H54 (cell line): ENCODE results near the gene SH3BP2.

Experiments
- DNase-seq: peaks from one replicate; pipeline ENCODE4 v3.0.0; 2011; ENCODE audit warnings: low spot score, mixed read lengths; ENCODE audit not compliant: insufficient read length
- FAIRE-seq: peaks from 3 replicates; lab custom pipeline; 2011; peaks lifted over from hg19 to GRCh38; lab: Jason Lieb, UNC
- POLR2A ChIP-seq: IDR thresholded peaks from 2 replicates; pipeline ENCODE4 v1.6.1; 2011; ENCODE audit warnings: low read depth, mild to moderate bottlenecking, low read length

Gene SH3BP2

GRCh38 chr4:2799971-2800690, 7.2 kb downstream of the SH3BP2 start:
- no peak for FAIRE-seq

GRCh38 chr4:2800691-2801596, 8.1 kb downstream of the SH3BP2 start:
- FAIRE-seq (no peak), DNase-seq (no peak)
- TF ChIP-seq POLR2A = no peak

More at GRCh38 chr4:2799971-2800690, 7.2 kb downstream of the SH3BP2 start:
- no peak for TF ChIP-seq POLR2A
- DNase-seq = no peak

DNA sequence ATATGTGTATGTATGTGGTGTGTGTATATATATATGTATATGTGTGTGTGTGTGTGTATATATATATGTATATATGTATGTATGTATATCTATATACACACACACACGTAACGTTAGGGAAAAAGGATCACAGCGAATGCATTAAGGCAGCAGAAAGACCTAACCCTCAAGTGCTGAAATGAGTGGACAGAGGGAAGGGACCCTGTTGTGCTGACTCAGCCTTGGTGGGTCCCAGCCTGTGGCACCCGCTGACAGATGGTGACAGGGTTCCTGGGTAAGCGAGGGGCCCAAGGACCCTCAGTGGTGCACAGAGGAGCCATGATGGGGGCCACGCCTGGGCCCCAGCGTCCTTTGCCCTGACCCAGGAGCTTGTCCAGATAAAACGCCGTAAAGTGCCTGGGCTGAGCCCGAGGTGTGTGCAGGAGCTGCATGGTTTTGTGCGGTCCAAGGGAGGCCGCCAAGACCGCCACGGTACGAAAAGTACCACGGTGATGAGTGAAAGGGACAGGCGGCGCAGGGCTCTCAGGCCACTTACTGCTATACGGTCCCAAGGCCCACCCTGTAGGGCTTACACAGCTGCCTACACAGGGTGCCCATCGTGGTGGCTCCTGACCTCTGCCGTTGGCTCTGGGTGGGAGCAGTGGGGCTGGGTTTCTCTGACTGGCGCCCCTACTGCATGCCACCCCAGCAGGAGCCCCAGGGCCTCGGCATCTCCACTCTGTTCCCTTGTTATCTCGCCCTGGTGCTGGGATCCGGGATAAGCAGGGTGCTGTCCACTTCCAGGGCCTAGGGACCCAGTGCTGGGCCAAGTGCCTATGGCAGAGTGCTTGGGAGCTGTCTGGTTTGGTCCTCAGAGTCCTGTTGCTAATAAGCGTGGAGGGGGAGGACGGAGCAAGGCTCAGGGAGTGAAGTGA, 10.0 kb downstream of the SH3BP2 start:
- DNase-seq = no peak
- FAIRE-seq = no peak
- no peak for TF ChIP-seq POLR2A

DNA sequence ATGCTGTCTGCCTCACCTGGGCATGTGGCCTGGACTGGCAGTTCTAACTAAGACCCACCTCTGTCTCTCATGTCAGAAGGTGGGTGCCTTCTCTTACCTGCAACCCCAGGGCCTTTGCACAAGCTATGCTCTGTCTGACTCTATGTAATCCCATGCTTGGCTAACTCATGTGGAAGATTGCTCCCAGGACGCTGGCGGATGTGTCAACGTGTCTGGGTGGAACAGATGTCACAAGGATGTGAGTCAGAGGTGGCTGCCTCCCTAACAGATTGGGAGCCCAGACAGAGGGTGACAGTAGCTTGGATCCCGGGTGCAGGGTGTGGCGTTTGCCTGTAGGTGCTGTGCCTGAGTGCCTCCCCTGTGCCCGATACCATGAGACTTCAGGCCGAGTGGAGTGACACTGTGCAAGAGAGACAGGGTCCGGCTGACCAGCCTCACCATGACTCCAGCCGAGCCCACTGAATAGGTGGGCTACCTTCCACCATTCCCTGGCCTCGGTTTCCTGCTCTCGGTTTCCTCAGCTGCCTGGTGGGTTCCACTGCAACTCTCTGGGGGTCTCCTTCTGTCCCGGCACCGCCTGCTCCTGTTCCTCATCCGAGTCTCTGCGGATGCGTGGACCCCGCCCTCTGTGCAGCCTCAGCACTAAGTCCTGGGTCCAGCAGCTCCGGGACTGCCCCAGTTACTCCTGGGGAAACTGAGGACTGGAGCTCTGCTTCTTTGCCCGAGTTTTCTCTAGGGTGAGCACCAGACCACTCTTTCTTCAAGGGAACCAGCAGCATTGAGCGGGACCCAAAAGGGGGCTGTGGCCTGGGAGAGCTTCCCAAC, 11.0 kb downstream of the SH3BP2 start:
- no peak for TF ChIP-seq POLR2A
- FAIRE-seq (no peak), DNase-seq (no peak)

DNA sequence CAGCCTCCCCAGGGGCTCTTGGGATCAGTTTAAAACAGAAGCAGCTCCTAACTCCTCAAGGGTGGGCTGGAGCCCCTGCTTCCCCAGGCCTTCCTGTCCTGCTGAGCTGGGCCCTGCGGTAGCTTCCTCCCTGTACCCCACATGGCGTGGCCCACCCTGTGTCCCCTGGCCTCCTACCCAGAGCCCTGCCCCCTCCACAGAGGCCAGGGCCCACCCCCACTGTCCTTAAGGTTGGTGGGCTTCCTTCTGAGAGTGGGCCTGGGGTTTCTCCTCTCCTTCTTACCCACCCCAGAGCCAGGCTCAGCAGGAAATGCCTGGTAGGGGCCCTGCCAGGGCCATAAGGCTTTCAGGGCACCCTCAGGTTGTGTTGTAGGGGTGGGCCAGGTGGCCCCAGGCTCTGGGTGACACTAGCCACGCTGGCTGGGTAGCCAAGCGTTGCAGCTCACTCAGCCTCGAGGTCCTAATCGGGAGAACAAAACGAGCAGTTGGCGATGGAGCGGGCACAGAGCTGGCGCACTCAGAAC, 11.6 kb downstream of the SH3BP2 start:
- DNase-seq (no peak), FAIRE-seq (no peak)
- no peak for TF ChIP-seq POLR2A

DNA sequence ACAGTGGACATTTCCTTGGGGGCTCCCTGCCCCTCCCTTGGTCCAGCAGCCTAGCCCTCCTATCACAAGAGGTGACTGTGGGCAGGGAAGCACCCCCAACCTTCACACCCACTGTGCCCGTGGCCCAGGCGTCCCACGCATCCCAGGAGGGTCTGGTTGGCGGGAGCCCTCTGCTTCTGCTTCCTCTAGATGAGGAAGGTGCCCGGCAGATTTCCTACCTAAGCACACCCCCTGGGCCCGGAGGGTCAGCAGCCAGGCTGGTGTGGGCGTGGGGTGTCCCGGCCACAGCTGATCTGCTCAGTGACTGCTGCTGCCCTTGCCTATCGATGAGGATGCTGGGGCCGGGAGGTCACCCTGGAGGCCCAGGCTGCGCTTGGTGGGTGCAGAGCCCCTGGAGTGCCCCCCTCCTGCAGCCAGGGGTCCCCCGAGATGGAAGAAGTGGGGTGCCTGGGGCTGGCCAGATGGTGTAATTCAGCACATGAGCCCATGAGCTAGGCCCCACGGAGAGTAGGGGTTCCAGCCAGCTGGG, 12.2 kb downstream of the SH3BP2 start:
- DNase-seq (no peak), FAIRE-seq (no peak)
- no peak for TF ChIP-seq POLR2A

- no peak for TF ChIP-seq POLR2A
- no peak for DNase-seq
- FAIRE-seq = no peak
Observed at GRCh38 chr4:2805712-2806389, 13.0 kb downstream of the SH3BP2 start.

- no peak for TF ChIP-seq POLR2A
- DNase-seq (no peak), FAIRE-seq (no peak)
Observed at GRCh38 chr4:2806390-2807355, 13.8 kb downstream of the SH3BP2 start.

DNA sequence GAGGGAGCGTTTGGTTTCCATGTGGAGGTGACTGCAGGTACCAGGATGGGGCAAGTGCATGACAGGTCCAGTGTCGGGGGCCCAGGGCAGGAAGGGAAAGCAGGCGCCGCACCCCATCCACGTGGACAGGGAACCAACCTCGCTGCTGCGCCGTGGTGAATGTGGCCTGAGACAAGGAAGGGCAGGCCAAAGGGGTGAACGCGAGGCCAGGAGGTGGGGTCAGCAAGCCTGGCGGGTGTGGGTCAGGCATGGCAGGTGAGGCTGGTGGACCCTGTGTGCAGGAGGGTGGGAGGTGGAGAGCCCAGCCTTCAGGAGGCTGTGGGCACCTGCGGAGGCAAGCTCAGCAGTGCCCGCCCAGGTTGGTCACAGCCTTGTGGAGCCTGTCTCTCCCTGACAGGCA, 14.7 kb downstream of the SH3BP2 start:
- DNase-seq (no peak), FAIRE-seq (no peak)
- TF ChIP-seq POLR2A = no peak

DNA sequence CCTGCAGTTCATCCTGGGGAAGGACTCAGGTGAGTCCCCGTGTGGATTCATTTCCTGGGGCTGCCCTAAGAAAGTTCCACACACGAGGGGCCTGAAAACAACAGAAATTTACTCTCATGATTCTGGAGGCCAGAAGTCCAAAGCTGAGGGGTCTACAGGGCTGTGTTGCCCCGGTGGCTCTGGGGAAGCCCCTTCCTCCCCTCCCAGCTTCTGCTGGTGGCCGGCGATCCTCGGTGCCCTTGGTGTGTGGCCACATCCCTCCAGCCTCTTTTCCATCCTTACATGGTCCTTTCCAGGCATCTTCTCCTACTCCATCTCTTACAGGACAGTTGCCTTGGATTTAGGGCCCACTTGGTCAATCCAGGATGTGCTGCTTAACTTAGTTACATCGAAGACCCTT, 15.1 kb downstream of the SH3BP2 start:
- DNase-seq (no peak), FAIRE-seq (no peak)
- TF ChIP-seq POLR2A = no peak
